B cell (primary cell): ENCODE measurements around the gene PRKCH. TPM values are rescaled to one million over a fixed set of nuclear protein-coding genes. Genes with fewer than 3 reads are reported as not detected.

Source experiments
- ATAC-seq: fragments of 200-7000 bp; cut with Tn5 transposase; one replicate; pipeline ENCODE4 v1.10.0; 2021; ENCODE audit warnings: low read depth, mild to moderate bottlenecking, moderate number of reproducible peaks, moderate library complexity
- CTCF ChIA-PET: fragments of 350-600 bp; sonication (Branson Sonifier 250); formaldehyde crosslinking; loops from one replicate; lab custom pipeline; 2021; ENCODE audit warnings: antibody characterized with exemption, inconsistent platforms; lab: Charles Lee
- POLR2A ChIA-PET: fragments of 350-600 bp; sonication (Branson Sonifier 250); formaldehyde crosslinking; loops from one replicate; lab custom pipeline; 2021; ENCODE audit warnings: antibody characterized with exemption; lab: Charles Lee
- DNase-seq: peaks from one replicate; pipeline ENCODE4 v3.0.0; 2013
- H2AFZ ChIP-seq: 2 replicates; pipeline ENCODE4 v1.6.1; 2012; ENCODE audit warnings: mild to moderate bottlenecking, low read depth, low read length; ENCODE audit not compliant: insufficient read depth, poor library complexity, severe bottlenecking
- H3K27ac ChIP-seq, 2 donors: 1 replicate in 1 of 2; 2 replicates in 1 of 2; pipeline ENCODE4 v1.5.1; 2012 to 2013; ENCODE audit warnings: low read length in 2 of 2, mild to moderate bottlenecking in 2 of 2, moderate library complexity in 1 of 2
- H3K27me3 ChIP-seq, 4 experiments: fragments of 200-600 bp in 1 of 4; sonication (generic) in 1 of 4; replicated peaks in 1 of 4; 1 replicate in 2 of 4; 2 replicates in 2 of 4; pipeline versions ENCODE4 v1.6.1 to v1.7.0; 2013 to 2016; ENCODE audit warnings: low read length in 3 of 4, mild to moderate bottlenecking in 2 of 4, mixed read lengths in 1 of 4, moderate library complexity in 1 of 4; ENCODE audit not compliant: insufficient read depth in 4 of 4, control insufficient read depth in 3 of 4; ENCODE audit errors: control extremely low read depth in 1 of 4
- H3K36me3 ChIP-seq, 2 experiments: replicated peaks in 1 of 2; 1 replicate in 1 of 2; 2 replicates in 1 of 2; pipeline versions ENCODE4 v1.6.1 to v1.7.1; 2013; ENCODE audit warnings: low read length in 1 of 2; ENCODE audit not compliant: insufficient read depth in 2 of 2, control insufficient read depth in 1 of 2; ENCODE audit errors: control extremely low read depth in 1 of 2, extremely low read depth in 1 of 2
- H3K4me1 ChIP-seq, 2 donors: fragments of 200-600 bp in 1 of 2; sonication (generic) in 1 of 2; 1 replicate in 1 of 2; 2 replicates in 1 of 2; pipeline versions ENCODE4 v1.5.1 to v1.6.1; 2013 to 2017; ENCODE audit warnings: low read length in 2 of 2; ENCODE audit not compliant: control insufficient read depth in 2 of 2, insufficient read depth in 2 of 2
- H3K4me2 ChIP-seq: replicated peaks from 2 replicates; pipeline ENCODE3; 2012; ENCODE audit warnings: mild to moderate bottlenecking, low read depth, low read length; ENCODE audit not compliant: poor library complexity, severe bottlenecking
- H3K4me3 ChIP-seq, 5 experiments: fragments of 200-600 bp in 1 of 5; sonication (generic) in 1 of 5; 1 replicate in 3 of 5; 2 replicates in 2 of 5; pipeline versions ENCODE4 v1.5.1 to v1.7.0; 2011 to 2016; ENCODE audit warnings: low read length in 4 of 5, mild to moderate bottlenecking in 4 of 5, low read depth in 2 of 5, control low read depth in 1 of 5, moderate library complexity in 1 of 5; ENCODE audit not compliant: insufficient read depth in 1 of 5; ENCODE audit errors: control extremely low read depth in 1 of 5, extremely low read depth in 1 of 5
- H3K79me2 ChIP-seq: fragments of 200-600 bp; sonication (generic); one replicate; pipeline ENCODE4 v1.6.0; 2016; ENCODE audit warnings: low read length; ENCODE audit not compliant: control insufficient read depth, insufficient read depth
- H3K9ac ChIP-seq: fragments of 200-600 bp; sonication (generic); 2 replicates; pipeline ENCODE4 v1.6.1; 2017; ENCODE audit warnings: mild to moderate bottlenecking, low read length, moderate library complexity
- H3K9me3 ChIP-seq, 3 donors: one replicate each; pipeline versions ENCODE4 v1.6.1 to v1.7.1; 2013; ENCODE audit warnings: low read length in 2 of 3; ENCODE audit not compliant: control insufficient read depth in 2 of 3, insufficient read depth in 1 of 3; ENCODE audit errors: control extremely low read depth in 1 of 3
- H4K20me1 ChIP-seq: 2 replicates; pipeline ENCODE4 v1.6.0; 2012; ENCODE audit warnings: mild to moderate bottlenecking, low read length; ENCODE audit not compliant: insufficient read depth, control insufficient read depth, poor library complexity, severe bottlenecking
- H3K27ac Mint-ChIP-seq: one replicate; pipeline ENCODE4 v1.8.0; 2021; ENCODE audit warnings: mixed read lengths
- H3K27me3 Mint-ChIP-seq: one replicate; pipeline ENCODE4 v1.8.0; 2021; ENCODE audit warnings: mixed read lengths
- H3K4me1 Mint-ChIP-seq: one replicate; pipeline ENCODE4 v1.8.0; 2021; ENCODE audit warnings: mixed read lengths
- H3K4me3 Mint-ChIP-seq: one replicate; pipeline ENCODE4 v1.8.0; 2021; ENCODE audit warnings: mixed read lengths
- H3K9me3 Mint-ChIP-seq: one replicate; pipeline ENCODE4 v1.8.0; 2022; ENCODE audit warnings: mixed read lengths; ENCODE audit not compliant: insufficient read depth
- CTCF ChIP-seq: fragments of 200-600 bp; IDR thresholded peaks from one replicate; pipeline ENCODE4 v1.8.0; 2022; ENCODE audit warnings: antibody characterized with exemption, mild to moderate bottlenecking
- EZH2 ChIP-seq: IDR thresholded peaks from 2 replicates; pipeline ENCODE4 v1.6.1; 2012; ENCODE audit warnings: borderline replicate concordance, low read depth, mild to moderate bottlenecking, moderate library complexity, low read length; ENCODE audit not compliant: insufficient read depth, poor library complexity, severe bottlenecking
- WGBS: methylation state at CpG from one replicate; pipeline ENCODE4 v1.1.5; 2013; ENCODE audit warnings: missing lambda C conversion rate; ENCODE audit not compliant: insufficient coverage; 5-methylcytosine and 5-hydroxymethylcytosine counted together
- intact Hi-C: fragments of 100-400 bp; cut with micrococcal nuclease; formaldehyde crosslinking; loops from one replicate; pipeline ENCODE4 v1.10.0; 2022
- polyA plus RNA-seq: library from polyadenylated mRNA; depleted of rRNA; stranded (reverse); fragments of >200 nt; gene quantifications from 2 replicates; pipeline ENCODE4 v1.2.3, GENCODE V29; 2012
- total RNA-seq, 2 donors: library from RNA; stranded (reverse); fragments of 120-200 nt in 1 of 2; gene quantifications; 1 replicate in 1 of 2; 2 replicates in 1 of 2; pipeline versions ENCODE4 v1.2.3 to v1.2.4, GENCODE V29; 2013 to 2022

PRKCH gene
- total and polyA plus RNA-seq, 2 donors (not counting 1 experiment from before 2014, with no cell fraction given) = 2.0 to 5.0 TPM

- no peak for DNase-seq
- ChIA-PET POLR2A (no interaction called here), CTCF (interaction anchor here (1.2 kb wide), 1 partner anchor 47 kb away, joined by 3 read pairs; no protein-coding TSS in a partner anchor)
- Histone ChIP-seq H3K9me3 (no peaks in the 10 kb centered on the region), H3K4me2 (no peak overlapping the region), H3K4me3 (no peak overlapping the region), H3K27ac (no peak overlapping the region), H3K9ac (no peak overlapping the region), H4K20me1 (no peaks in the 10 kb centered on the region), H3K36me3 (no peaks in the 10 kb centered on the region), H3K27me3 (no peaks in the 10 kb centered on the region), H2AFZ (no peak overlapping the region), H3K79me2 (no peaks in the 10 kb centered on the region), H3K4me1 (peaks cover 5 to 13% of the 10 kb centered on the region in 2 donors)
- Mint-ChIP-seq H3K27ac (no peak overlapping the region), H3K4me3 (no peak overlapping the region), H3K27me3 (no peaks in the 10 kb centered on the region), H3K9me3 (no peaks in the 10 kb centered on the region), H3K4me1 (peaks cover 11% of the 10 kb centered on the region)
- intact Hi-C loops = no loop called here
- TF ChIP-seq EZH2 (no peak), CTCF (no peak)
- WGBS = no CpG with 5 or more reads among the region's 1 CpG
- no peak for ATAC-seq
Observed at GRCh38 chr14:61333087-61333486, 11.7 kb downstream of the PRKCH start.

- H3K4me1 ChIP-seq = peaks cover 5 to 8% of the 10 kb centered on the region in 2 donors
- no peaks in the 10 kb centered on the region for H3K79me2 ChIP-seq
- no peak overlapping the region for H2AFZ ChIP-seq
- CTCF ChIA-PET = no interaction called here
- Mint-ChIP-seq H3K4me1 (peaks cover 7% of the 10 kb centered on the region), H3K9me3 (no peaks in the 10 kb centered on the region), H3K27me3 (no peaks in the 10 kb centered on the region), H3K27ac (no peak overlapping the region), H3K4me3 (no peak overlapping the region)
- no peak for DNase-seq
- intact Hi-C loops = no loop called here
- no peaks in the 10 kb centered on the region for H3K27me3 ChIP-seq
- no peak for ATAC-seq
- no peaks in the 10 kb centered on the region for H3K9me3 ChIP-seq
- H4K20me1 ChIP-seq = no peaks in the 10 kb centered on the region
- TF ChIP-seq CTCF (no peak), EZH2 (no peak)
- no peak overlapping the region for H3K27ac ChIP-seq
- no peak overlapping the region for H3K9ac ChIP-seq
- POLR2A ChIA-PET = no interaction called here
- 97% methylated on average over 10 of the region's 11 CpGs for WGBS
- H3K36me3 ChIP-seq = no peaks in the 10 kb centered on the region
- no peak overlapping the region for H3K4me3 ChIP-seq
- no peak overlapping the region for H3K4me2 ChIP-seq
Observed at GRCh38 chr14:61334197-61334701, 12.9 kb downstream of the PRKCH start.
